ENCODE results near the gene SLC49A4.
"Not testable (repeated sequence)": the region's sequence is repeated elsewhere in the genome, so short reads cannot be mapped to it uniquely, and the experiment has no call there.

SLC49A4 gene, protein sequence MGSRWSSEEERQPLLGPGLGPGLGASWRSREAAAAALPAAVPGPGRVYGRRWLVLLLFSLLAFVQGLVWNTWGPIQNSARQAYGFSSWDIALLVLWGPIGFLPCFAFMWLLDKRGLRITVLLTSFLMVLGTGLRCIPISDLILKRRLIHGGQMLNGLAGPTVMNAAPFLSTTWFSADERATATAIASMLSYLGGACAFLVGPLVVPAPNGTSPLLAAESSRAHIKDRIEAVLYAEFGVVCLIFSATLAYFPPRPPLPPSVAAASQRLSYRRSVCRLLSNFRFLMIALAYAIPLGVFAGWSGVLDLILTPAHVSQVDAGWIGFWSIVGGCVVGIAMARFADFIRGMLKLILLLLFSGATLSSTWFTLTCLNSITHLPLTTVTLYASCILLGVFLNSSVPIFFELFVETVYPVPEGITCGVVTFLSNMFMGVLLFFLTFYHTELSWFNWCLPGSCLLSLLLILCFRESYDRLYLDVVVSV

DNA sequence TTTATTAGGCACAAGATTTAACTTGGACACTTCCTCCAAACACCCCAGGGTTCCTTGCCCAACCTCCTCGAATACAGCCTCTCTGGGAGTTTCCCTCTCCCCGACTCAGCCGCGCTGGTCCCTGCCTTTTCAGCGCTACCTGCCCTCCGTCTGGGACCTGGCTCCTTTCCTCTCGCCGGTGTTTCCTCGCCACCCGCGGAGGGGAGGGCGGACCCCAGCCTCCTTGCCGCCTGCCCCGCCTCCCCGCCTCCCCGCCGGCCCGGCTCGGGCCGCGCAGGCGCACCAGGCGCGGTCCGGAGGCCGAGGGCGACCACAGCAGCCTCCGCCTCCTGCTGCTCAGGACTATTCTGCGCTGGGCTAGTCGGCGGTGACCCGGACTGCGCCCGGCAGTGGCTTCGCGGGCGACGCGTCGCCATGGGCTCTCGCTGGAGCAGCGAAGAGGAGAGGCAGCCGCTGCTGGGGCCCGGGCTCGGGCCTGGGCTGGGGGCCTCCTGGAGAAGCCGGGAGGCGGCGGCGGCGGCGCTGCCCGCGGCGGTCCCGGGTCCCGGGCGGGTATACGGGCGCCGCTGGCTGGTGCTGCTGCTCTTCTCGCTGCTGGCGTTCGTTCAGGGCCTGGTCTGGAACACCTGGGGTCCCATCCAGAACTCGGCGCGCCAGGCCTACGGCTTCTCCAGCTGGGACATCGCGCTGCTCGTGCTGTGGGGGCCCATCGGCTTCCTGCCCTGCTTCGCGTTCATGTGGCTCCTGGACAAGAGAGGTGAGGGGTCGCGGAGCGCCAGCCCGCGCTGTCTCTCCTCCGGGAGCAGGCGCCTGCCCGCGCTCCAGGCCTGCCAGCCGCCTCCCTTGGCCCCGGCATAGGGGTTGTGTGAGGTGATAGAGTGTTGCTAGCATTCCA, at the start of gene SLC49A4:
Gene SLC49A4, plus strand, starts transcription at position 291 of the 895 bp plus-strand sequence. Its CDS starts 124 bp downstream, at position 415.
- Histone ChIP-seq H3K36me3 (ENCODE audit: control insufficient read depth, insufficient read depth, low read length, severe bottlenecking) (no peaks in the 10 kb centered on the region), H3K9ac (ENCODE audit: low read length) (peak within 1 kb of the TSS; percentile 89), H3K27me3 (replicated peaks; ENCODE audit: control insufficient read depth, insufficient read depth, low read length) (no peaks in the 10 kb centered on the region), H3K4me3 (ENCODE audit: low read length) (peak within 1 kb of the TSS; percentile 86), H3K9me3 (ENCODE audit: control insufficient read depth, low read length) (no peaks in the 10 kb centered on the region), H3K4me1 (ENCODE audit: control insufficient read depth, insufficient read depth, low read length) (peaks cover 23% of the 10 kb centered on the region)
- DNase-seq (ENCODE audit: low read depth), result peak; percentile 89

- no peaks in the 10 kb centered on the region for H3K9me3 ChIP-seq (ENCODE audit: control insufficient read depth, low read length)
- no peak overlapping the region for H3K4me3 ChIP-seq (ENCODE audit: low read length)
These were observed 49.4 kb upstream of the SLC49A4 start for GRCh38 chr3:122745369-122746021.

GRCh38 chr3:122747295-122747694, 47.6 kb upstream of the SLC49A4 start:
- not testable (repeated sequence) for H3K4me1 ChIP-seq (ENCODE audit: control insufficient read depth, insufficient read depth, low read length); DNase-seq (ENCODE audit: low read depth); H3K4me3 ChIP-seq (ENCODE audit: low read length); H3K9ac ChIP-seq (ENCODE audit: low read length); H3K27me3 ChIP-seq (replicated peaks; ENCODE audit: control insufficient read depth, insufficient read depth, low read length); H3K36me3 ChIP-seq (ENCODE audit: control insufficient read depth, insufficient read depth, low read length, severe bottlenecking); H3K9me3 ChIP-seq (ENCODE audit: control insufficient read depth, low read length)

More at GRCh38 chr3:122745369-122746021, 49.4 kb upstream of the SLC49A4 start:
- Histone ChIP-seq H3K4me1 (ENCODE audit: control insufficient read depth, insufficient read depth, low read length) (no peaks in the 10 kb centered on the region), H3K27me3 (replicated peaks; ENCODE audit: control insufficient read depth, insufficient read depth, low read length) (no peaks in the 10 kb centered on the region), H3K36me3 (ENCODE audit: control insufficient read depth, insufficient read depth, low read length, severe bottlenecking) (peaks cover 10% of the 10 kb centered on the region), H3K9ac (ENCODE audit: low read length) (no peak overlapping the region)
- DNase-seq (ENCODE audit: low read depth), result peak; percentile 43

GRCh38 chr3:122748347-122748746, 46.5 kb upstream of the SLC49A4 start:
- Histone ChIP-seq H3K36me3 (ENCODE audit: control insufficient read depth, insufficient read depth, low read length, severe bottlenecking) (peaks cover 10% of the 10 kb centered on the region), H3K4me1 (ENCODE audit: control insufficient read depth, insufficient read depth, low read length) (no peaks in the 10 kb centered on the region), H3K9ac (ENCODE audit: low read length) (no peak overlapping the region), H3K4me3 (ENCODE audit: low read length) (no peak overlapping the region), H3K27me3 (replicated peaks; ENCODE audit: control insufficient read depth, insufficient read depth, low read length) (no peaks in the 10 kb centered on the region), H3K9me3 (ENCODE audit: control insufficient read depth, low read length) (no peaks in the 10 kb centered on the region)
- DNase-seq (ENCODE audit: low read depth), result no peak

GRCh38 chr3:122754929-122755328, 39.9 kb upstream of the SLC49A4 start:
- peak; percentile 17 for DNase-seq (ENCODE audit: low read depth)
- Histone ChIP-seq H3K9me3 (ENCODE audit: control insufficient read depth, low read length) (no peaks in the 10 kb centered on the region), H3K27me3 (replicated peaks; ENCODE audit: control insufficient read depth, insufficient read depth, low read length) (no peaks in the 10 kb centered on the region), H3K4me1 (ENCODE audit: control insufficient read depth, insufficient read depth, low read length) (peaks cover 3% of the 10 kb centered on the region), H3K36me3 (ENCODE audit: control insufficient read depth, insufficient read depth, low read length, severe bottlenecking) (peaks cover 14% of the 10 kb centered on the region), H3K9ac (ENCODE audit: low read length) (no peak overlapping the region), H3K4me3 (ENCODE audit: low read length) (no peak overlapping the region)

DNA sequence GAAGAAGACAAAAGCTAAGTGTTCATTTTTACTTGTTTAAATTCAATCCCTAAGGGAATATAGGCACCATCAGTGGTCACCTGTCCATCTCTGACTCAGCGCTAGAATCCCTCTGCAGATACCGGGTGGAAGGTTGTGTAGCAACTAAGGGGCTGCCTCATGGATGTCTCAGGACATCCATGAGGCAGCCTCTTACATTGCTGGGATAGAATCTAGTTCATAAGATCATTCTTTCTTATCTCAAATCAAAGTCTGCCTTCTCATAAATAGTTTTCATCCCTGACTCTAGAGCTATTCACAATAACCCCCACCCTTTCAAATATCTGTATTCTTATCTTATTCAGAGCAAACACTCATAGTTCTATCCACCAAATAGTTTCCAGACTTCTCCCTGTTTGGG, 39.4 kb upstream of the SLC49A4 start:
- no peak for DNase-seq (ENCODE audit: low read depth)
- Histone ChIP-seq H3K4me3 (ENCODE audit: low read length) (no peak overlapping the region), H3K4me1 (ENCODE audit: control insufficient read depth, insufficient read depth, low read length) (peaks cover 3% of the 10 kb centered on the region)

GRCh38 chr3:122758877-122759560, 35.9 kb upstream of the SLC49A4 start:
- DNase-seq (ENCODE audit: low read depth), result no peak

More for the DNA sequence above, 39.4 kb upstream of the SLC49A4 start:
- H3K9ac ChIP-seq (ENCODE audit: low read length), result no peak overlapping the region
- H3K36me3 ChIP-seq (ENCODE audit: control insufficient read depth, insufficient read depth, low read length, severe bottlenecking), result peaks cover 14% of the 10 kb centered on the region
- H3K27me3 ChIP-seq (replicated peaks; ENCODE audit: control insufficient read depth, insufficient read depth, low read length), result no peaks in the 10 kb centered on the region
- H3K9me3 ChIP-seq (ENCODE audit: control insufficient read depth, low read length), result no peaks in the 10 kb centered on the region

DNA sequence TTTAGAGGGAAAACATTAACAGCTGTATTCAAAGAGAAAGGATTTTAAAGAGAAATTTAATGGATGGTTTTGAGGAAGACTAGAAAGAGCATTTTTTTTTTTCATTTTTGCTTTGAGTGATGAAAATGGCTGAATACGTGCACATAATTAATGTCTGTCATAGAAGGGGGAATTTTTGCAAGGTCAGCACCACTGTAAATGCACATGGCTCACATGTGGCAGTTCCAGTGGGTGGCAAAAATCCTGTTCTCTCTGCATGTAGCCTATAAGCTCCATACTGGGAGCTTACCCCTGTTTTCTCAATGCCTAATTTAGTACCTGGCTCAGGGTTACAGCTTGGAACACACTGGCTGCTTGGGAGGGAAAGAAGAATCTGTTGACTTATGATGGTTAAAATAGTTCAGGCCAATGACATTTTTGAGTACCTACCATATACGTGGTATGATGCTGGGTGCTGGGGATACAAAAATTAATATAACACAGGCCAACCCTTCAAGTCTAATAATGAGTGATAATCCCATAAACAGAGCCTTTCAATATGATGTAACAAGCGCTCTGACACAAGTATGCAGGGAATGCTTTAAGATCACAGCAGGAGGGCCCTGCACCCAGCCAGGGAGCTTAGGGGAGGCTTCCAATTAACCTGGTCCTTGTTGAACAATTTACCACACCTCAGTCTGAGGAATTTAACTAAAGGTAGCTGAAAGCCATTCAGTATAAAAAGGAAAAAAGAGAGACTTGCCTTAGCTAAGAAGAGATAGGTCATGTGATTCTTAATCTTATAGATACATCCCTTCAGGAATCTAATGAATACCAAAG, 34.2 kb upstream of the SLC49A4 start:
- Histone ChIP-seq H3K4me1 (ENCODE audit: control insufficient read depth, insufficient read depth, low read length) (peaks cover 3% of the 10 kb centered on the region), H3K4me3 (ENCODE audit: low read length) (no peak overlapping the region), H3K27me3 (replicated peaks; ENCODE audit: control insufficient read depth, insufficient read depth, low read length) (no peaks in the 10 kb centered on the region), H3K9ac (ENCODE audit: low read length) (no peak overlapping the region), H3K9me3 (ENCODE audit: control insufficient read depth, low read length) (no peaks in the 10 kb centered on the region), H3K36me3 (ENCODE audit: control insufficient read depth, insufficient read depth, low read length, severe bottlenecking) (peaks cover 4% of the 10 kb centered on the region)
- no peak for DNase-seq (ENCODE audit: low read depth)

More at GRCh38 chr3:122758877-122759560, 35.9 kb upstream of the SLC49A4 start:
- H3K27me3 ChIP-seq (replicated peaks; ENCODE audit: control insufficient read depth, insufficient read depth, low read length), result no peaks in the 10 kb centered on the region
- H3K4me3 ChIP-seq (ENCODE audit: low read length), result no peak overlapping the region
- peaks cover 8% of the 10 kb centered on the region for H3K36me3 ChIP-seq (ENCODE audit: control insufficient read depth, insufficient read depth, low read length, severe bottlenecking)
- H3K9me3 ChIP-seq (ENCODE audit: control insufficient read depth, low read length), result no peaks in the 10 kb centered on the region
- no peak overlapping the region for H3K9ac ChIP-seq (ENCODE audit: low read length)
- H3K4me1 ChIP-seq (ENCODE audit: control insufficient read depth, insufficient read depth, low read length), result peaks cover 3% of the 10 kb centered on the region

GRCh38 chr3:122766430-122766829, 28.4 kb upstream of the SLC49A4 start:
- Histone ChIP-seq H3K4me3 (ENCODE audit: low read length) (no peak overlapping the region), H3K27me3 (replicated peaks; ENCODE audit: control insufficient read depth, insufficient read depth, low read length) (no peaks in the 10 kb centered on the region), H3K9ac (ENCODE audit: low read length) (no peak overlapping the region), H3K4me1 (ENCODE audit: control insufficient read depth, insufficient read depth, low read length) (no peaks in the 10 kb centered on the region), H3K36me3 (ENCODE audit: control insufficient read depth, insufficient read depth, low read length, severe bottlenecking) (peaks cover 10% of the 10 kb centered on the region), H3K9me3 (ENCODE audit: control insufficient read depth, low read length) (no peaks in the 10 kb centered on the region)
- no peak for DNase-seq (ENCODE audit: low read depth)
